GM12878 (cell line): ENCODE data around the gene MMP20. TPM values are rescaled to one million over a fixed set of nuclear protein-coding genes. Genes with fewer than 3 reads are reported as not detected.

Experiments used
- E2F8 ChIP-seq: fragments of 450-650 bp; IDR thresholded peaks from 2 replicates; pipeline ENCODE4 v1.6.1; 2018; ENCODE audit warnings: mild to moderate bottlenecking, low read depth, moderate library complexity; ENCODE audit not compliant: partially characterized antibody
- EED ChIP-seq: sonication (generic); IDR thresholded peaks from 2 replicates; pipeline ENCODE4 v1.6.1; 2016; ENCODE audit warnings: antibody characterized with exemption, low read depth
- EGR1 ChIP-seq, 2 experiments: IDR thresholded peaks; 1 replicate in 1 of 2; 2 replicates in 1 of 2; pipeline ENCODE4 v1.6.1; 2011 to 2012; ENCODE audit warnings: low read depth in 2 of 2, low read length in 2 of 2, borderline replicate concordance in 1 of 2, mild to moderate bottlenecking in 1 of 2, moderate library complexity in 1 of 2
- EP300 ChIP-seq, 2 experiments: fragments of 150-350 bp in 1 of 2; IDR thresholded peaks; 2 replicates each; pipeline ENCODE4 v1.6.1; 2011 to 2012; ENCODE audit warnings: low read depth in 2 of 2, low read length in 2 of 2, borderline replicate concordance in 1 of 2, improper control_type of control experiment in 1 of 2, inconsistent platforms in 1 of 2; ENCODE audit not compliant: control insufficient read depth in 1 of 2
- HSF1 ChIP-seq: fragments of 150-350 bp; IDR thresholded peaks from 2 replicates; pipeline ENCODE4 v1.6.1; 2014; ENCODE audit warnings: mild to moderate bottlenecking, low read depth, low read length
- IRF4 ChIP-seq: IDR thresholded peaks from 2 replicates; pipeline ENCODE4 v1.6.1; 2011; ENCODE audit warnings: low read depth, low read length
- LARP7 ChIP-seq: fragments of 450-650 bp; IDR thresholded peaks from 2 replicates; pipeline ENCODE4 v1.6.1; 2017; ENCODE audit warnings: mild to moderate bottlenecking
- MTA3 ChIP-seq: IDR thresholded peaks from 2 replicates; pipeline ENCODE4 v1.6.1; 2012; ENCODE audit warnings: low read length, inconsistent platforms, borderline replicate concordance
- MYC ChIP-seq: IDR thresholded peaks from 2 replicates; pipeline ENCODE4 v1.6.1; 2011; ENCODE audit warnings: mild to moderate bottlenecking, low read length, moderate library complexity, inconsistent platforms; ENCODE audit not compliant: insufficient read depth, insufficient replicate concordance, insufficient read length, severe bottlenecking
- NR2C2 ChIP-seq: IDR thresholded peaks from 2 replicates; pipeline ENCODE4 v1.6.1; 2011; ENCODE audit warnings: borderline replicate concordance, low read depth; ENCODE audit not compliant: control insufficient read depth, insufficient read length
- PML ChIP-seq: IDR thresholded peaks from 2 replicates; pipeline ENCODE4 v1.6.1; 2012; ENCODE audit warnings: low read length, inconsistent platforms
- SIN3A ChIP-seq: IDR thresholded peaks from 2 replicates; pipeline ENCODE4 v1.6.1; 2012; ENCODE audit warnings: low read depth, low read length, improper control_type of control experiment
- SP1 ChIP-seq: IDR thresholded peaks from one replicate; pipeline ENCODE4 v1.6.1; 2011; ENCODE audit warnings: low read depth, low read length
- SREBF1 ChIP-seq: IDR thresholded peaks from 2 replicates; pipeline ENCODE4 v1.6.1; 2012; ENCODE audit warnings: mild to moderate bottlenecking, low read length
- YY1 ChIP-seq: IDR thresholded peaks from 2 replicates; pipeline ENCODE4 v1.6.1; 2011; ENCODE audit warnings: low read depth, mild to moderate bottlenecking, low read length
- ZNF207 ChIP-seq: fragments of 450-650 bp; IDR thresholded peaks from 2 replicates; pipeline ENCODE4 v1.6.1; 2014; ENCODE audit warnings: antibody characterized with exemption, mild to moderate bottlenecking, borderline replicate concordance
- ZNF592 ChIP-seq: fragments of 450-650 bp; IDR thresholded peaks from 2 replicates; pipeline ENCODE4 v1.6.1; 2017; ENCODE audit warnings: mild to moderate bottlenecking, moderate library complexity
- polyA plus RNA-seq, 11 experiments: library from polyadenylated mRNA; depleted of rRNA in 4 of 11; unstranded in 6 of 11; stranded (reverse) in 5 of 11; fragments of >200 nt; fragmentation: Nextera tagmentation in 4 of 11; fragmentation: Illumina TruSeq in 1 of 11; extraction: Ambion mirVana in 4 of 11; extraction: Trizol in 1 of 11; gene quantifications; 1 replicate in 1 of 11; 2 replicates in 10 of 11; pipeline versions ENCODE4 v1.2.1 to v1.2.3, GENCODE V29; 2011 to 2016; ENCODE audit warnings: inconsistent platforms in 2 of 11, missing spikeins in 2 of 11, low read depth in 1 of 11
- total RNA-seq, 4 experiments: library from RNA; depleted of rRNA in 3 of 4; stranded (reverse); fragments of >200 nt in 3 of 4; fragmentation: Illumina TruSeq in 1 of 4; extraction: Trizol in 1 of 4; gene quantifications; 2 replicates each; pipeline versions ENCODE4 v1.2.1 to v1.2.3, GENCODE V29; 2013 to 2021

Gene MMP20
- total and polyA plus RNA-seq, 10 of the 15 experiments (the other 5 are each of a cell fraction or from before 2014, with no cell fraction given), result 0.10 to 0.57 (median 0.19) TPM; not detected in 2

GRCh38 chr11:102560555-102561011, 64.5 kb downstream of the MMP20 start (continued):
- peak; percentile 88 to 97 for TF ChIP-seq EP300 (IDR thresholded peaks at IDR 0.05; ENCODE audit: borderline replicate concordance in 1 of 2, control insufficient read depth in 1 of 2, low read depth in 2 of 2, low read length in 2 of 2)
- no peak for TF ChIP-seq MYC
- no peak for TF ChIP-seq YY1
- no peak for TF ChIP-seq HSF1
- TF ChIP-seq EED, result peak; percentile 64
- peak; percentile 60; the same call in 1 of the 2 replicates for TF ChIP-seq PML
- peak; percentile 98 for TF ChIP-seq MTA3
- TF ChIP-seq EGR1 (IDR thresholded peaks at IDR 0.05; ENCODE audit: borderline replicate concordance in 1 of 2, low read depth in 2 of 2, low read length in 2 of 2), result no peak
- TF ChIP-seq SREBF1, result no peak
- TF ChIP-seq E2F8, result no peak
- no peak for TF ChIP-seq SP1
- TF ChIP-seq IRF4, result 0 out of 2 replicates have a peak, but pooled peaks have one; percentile 41
- no peak for TF ChIP-seq ZNF207
- no peak for TF ChIP-seq SIN3A
- TF ChIP-seq NR2C2, result no peak
- TF ChIP-seq ZNF592, result peak; percentile 70; the same call in 1 of the 2 replicates
- TF ChIP-seq LARP7, result no peak
